NCI-H2171 (cell line): Measurements from ENCODE around the gene INSRR.

Experiments used
- DNase-seq: peaks from one replicate; lab custom pipeline; 2025; lab: John Stamatoyannopoulos, UW

Gene INSRR

GRCh38 chr1:156848461-156849150, 10.3 kb downstream of the INSRR start:
- no peak for DNase-seq

- no peak for DNase-seq
These were observed 11.1 kb downstream of the INSRR start for GRCh38 chr1:156847591-156848460.

GRCh38 chr1:156846643-156847042, 12.3 kb downstream of the INSRR start:
- DNase-seq, result no peak

GRCh38 chr1:156845953-156846545, 12.9 kb downstream of the INSRR start:
- no peak for DNase-seq

- no peak for DNase-seq
These were observed 13.6 kb downstream of the INSRR start for GRCh38 chr1:156845055-156845952.

- DNase-seq, result no peak
These were observed 14.3 kb downstream of the INSRR start for GRCh38 chr1:156844638-156845037.

- no peak for DNase-seq
These were observed 14.8 kb downstream of the INSRR start for GRCh38 chr1:156844102-156844501.

- DNase-seq, result no peak
These were observed 16.2 kb downstream of the INSRR start for GRCh38 chr1:156842618-156843300.

GRCh38 chr1:156841295-156841855, 17.5 kb downstream of the INSRR start:
- no peak for DNase-seq

- no peak for DNase-seq
These were observed 18.0 kb downstream of the INSRR start for GRCh38 chr1:156840898-156841279.

- no peak for DNase-seq
These were observed 18.6 kb downstream of the INSRR start for GRCh38 chr1:156840186-156840897.

GRCh38 chr1:156839426-156840109, 19.3 kb downstream of the INSRR start:
- DNase-seq, result no peak

GRCh38 chr1:156838972-156839371, 19.9 kb downstream of the INSRR start:
- no peak for DNase-seq

- DNase-seq, result no peak
These were observed 22.0 kb downstream of the INSRR start for GRCh38 chr1:156836892-156837291.

GRCh38 chr1:156836041-156836654, 22.8 kb downstream of the INSRR start:
- no peak for DNase-seq

GRCh38 chr1:156834322-156834721, 24.6 kb downstream of the INSRR start:
- DNase-seq, result no peak

GRCh38 chr1:156833603-156834002, 25.3 kb downstream of the INSRR start:
- no peak for DNase-seq

- DNase-seq, result no peak
These were observed 26.5 kb downstream of the INSRR start for GRCh38 chr1:156832434-156832833.

- DNase-seq, result no peak
These were observed 30.4 kb downstream of the INSRR start for GRCh38 chr1:156828400-156829124.
